ENCODE data around the gene IL11RA.

DNA sequence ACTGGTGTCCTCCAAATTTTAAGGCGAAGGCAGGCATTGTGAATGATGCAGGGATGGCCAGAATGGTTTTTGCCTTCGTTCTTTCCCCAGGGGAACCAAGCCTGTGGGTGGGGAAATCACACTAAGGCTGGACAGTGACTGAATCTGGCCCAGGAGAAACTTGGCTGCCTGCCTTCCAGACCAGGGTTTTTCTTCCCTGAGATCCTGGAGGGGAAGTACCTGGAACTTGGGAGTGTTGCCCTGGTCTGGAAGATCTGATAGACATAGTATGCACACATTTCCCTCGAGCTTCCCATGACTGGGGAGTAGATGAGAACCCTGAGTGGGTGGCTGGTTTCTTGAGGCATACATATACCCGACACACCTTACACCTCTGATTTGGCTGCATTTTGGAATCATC lies 664 bp upstream of the IL11RA start:
- TF ChIP-seq, protein P1, sequence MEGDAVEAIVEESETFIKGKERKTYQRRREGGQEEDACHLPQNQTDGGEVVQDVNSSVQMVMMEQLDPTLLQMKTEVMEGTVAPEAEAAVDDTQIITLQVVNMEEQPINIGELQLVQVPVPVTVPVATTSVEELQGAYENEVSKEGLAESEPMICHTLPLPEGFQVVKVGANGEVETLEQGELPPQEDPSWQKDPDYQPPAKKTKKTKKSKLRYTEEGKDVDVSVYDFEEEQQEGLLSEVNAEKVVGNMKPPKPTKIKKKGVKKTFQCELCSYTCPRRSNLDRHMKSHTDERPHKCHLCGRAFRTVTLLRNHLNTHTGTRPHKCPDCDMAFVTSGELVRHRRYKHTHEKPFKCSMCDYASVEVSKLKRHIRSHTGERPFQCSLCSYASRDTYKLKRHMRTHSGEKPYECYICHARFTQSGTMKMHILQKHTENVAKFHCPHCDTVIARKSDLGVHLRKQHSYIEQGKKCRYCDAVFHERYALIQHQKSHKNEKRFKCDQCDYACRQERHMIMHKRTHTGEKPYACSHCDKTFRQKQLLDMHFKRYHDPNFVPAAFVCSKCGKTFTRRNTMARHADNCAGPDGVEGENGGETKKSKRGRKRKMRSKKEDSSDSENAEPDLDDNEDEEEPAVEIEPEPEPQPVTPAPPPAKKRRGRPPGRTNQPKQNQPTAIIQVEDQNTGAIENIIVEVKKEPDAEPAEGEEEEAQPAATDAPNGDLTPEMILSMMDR (IDR thresholded peaks at IDR 0.05; ENCODE audit: low read depth, low read length) = no peak
- TF ChIP-seq POLR2A (IDR thresholded peaks at IDR 0.05; ENCODE audit: extremely low read depth, insufficient read length) = no peak
- TF ChIP-seq, protein P2, sequence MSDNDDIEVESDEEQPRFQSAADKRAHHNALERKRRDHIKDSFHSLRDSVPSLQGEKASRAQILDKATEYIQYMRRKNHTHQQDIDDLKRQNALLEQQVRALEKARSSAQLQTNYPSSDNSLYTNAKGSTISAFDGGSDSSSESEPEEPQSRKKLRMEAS (IDR thresholded peaks at IDR 0.05; ENCODE audit: low read depth, low read length) = no peak
